Measurements from ENCODE around the gene CDKAL1.
A peak's percentile ranks its signal among the peaks of the same experiment; 100 is the strongest.

Gene CDKAL1

DNA sequence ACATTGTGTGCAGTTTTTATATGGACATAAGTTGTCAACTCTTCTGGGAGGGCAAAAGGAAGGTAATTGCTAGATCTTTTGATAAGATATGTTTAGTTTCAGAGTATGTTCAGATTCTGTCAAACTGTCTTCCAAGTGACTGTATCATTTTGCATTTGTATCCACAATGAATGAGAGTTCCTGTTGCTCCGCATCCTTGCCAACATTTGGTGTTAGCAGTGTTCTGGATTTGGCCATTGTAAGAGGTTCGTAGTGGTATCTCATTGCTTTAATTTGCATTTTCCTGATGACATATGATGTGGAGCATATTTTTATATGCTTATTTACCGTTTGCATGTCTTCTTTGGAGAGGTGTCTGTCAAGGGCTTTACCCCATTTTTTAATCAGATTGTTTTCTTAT, 150.2 kb downstream of the CDKAL1 start:
- no peak for DNase-seq

DNA sequence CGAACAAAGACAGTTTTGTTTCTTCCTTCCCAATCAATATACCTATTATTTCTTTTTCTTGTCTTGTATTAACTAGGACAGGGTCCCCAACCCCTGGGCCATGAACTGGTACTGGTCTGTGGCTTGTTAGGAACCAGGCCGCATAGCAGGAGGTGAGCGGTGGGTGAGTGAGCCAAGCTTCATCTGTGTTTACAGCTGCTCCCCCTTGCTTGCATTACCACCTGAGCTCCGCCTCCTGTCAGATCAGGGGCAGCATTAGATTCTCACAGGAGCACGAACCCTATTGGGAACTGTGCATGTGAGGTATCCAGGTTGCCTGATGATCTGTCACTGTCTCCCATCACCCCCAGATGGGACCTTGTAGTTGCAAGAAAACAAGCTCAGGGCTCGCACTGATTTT, 151.9 kb downstream of the CDKAL1 start:
- DNase-seq, result peak; percentile 93

DNA sequence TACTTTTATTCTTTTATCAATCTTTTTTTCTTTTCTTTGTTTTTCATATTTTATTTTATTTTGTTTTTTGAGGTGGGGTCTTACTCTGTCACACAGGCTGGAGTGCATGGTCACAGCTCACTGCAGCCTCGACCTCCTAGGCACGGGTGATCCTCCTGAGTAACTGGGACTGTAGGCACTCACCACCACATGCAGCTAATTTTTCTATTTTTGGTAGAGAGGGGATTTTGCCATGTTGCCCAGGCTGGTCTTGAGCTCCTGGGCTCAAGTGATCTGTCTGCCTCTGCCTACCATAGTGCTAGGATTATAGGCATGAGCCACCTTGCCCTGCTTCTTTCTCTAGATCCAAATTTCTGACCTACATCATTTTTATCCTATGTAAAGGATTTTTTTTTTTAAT, 153.2 kb downstream of the CDKAL1 start:
- DNase-seq, result no peak

DNA sequence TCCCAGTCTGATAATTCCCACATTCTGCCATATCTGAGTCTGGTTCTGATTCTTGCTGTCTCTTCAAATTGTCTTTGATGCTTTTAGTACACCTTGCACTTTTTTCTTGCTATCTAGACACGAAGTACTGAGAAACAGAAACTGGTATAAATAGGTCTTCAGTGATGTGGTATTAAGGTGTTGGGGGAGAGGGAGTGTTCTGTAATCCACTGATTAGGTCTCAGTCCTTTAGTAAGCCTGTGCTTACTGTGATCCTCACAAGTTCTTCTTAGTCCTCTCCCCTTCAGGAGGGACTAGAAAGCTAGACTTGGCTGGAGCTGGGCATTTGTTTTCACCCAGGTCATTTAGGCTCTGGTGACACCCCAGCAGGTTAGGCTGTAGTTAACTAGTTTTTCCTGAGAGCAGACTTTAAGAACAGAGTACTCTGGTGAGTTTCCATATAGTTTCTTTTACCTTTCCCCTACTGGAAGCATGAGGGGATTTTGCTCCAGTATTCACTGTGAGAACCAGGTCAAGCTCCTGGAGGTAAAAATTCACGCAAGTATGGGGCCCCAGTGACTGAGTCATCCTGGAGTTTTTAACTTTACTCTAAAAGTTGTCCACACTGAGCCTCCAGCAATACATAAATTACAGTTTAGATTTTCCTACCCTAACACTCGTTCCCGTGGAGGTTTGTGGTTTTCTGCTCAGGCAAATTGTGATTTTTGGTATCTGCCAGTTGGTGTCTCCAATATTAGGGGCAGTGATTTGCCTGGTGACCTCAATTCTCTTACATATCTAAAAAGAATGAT, 154.6 kb downstream of the CDKAL1 start:
- DNase-seq, result peak; percentile 46

DNA sequence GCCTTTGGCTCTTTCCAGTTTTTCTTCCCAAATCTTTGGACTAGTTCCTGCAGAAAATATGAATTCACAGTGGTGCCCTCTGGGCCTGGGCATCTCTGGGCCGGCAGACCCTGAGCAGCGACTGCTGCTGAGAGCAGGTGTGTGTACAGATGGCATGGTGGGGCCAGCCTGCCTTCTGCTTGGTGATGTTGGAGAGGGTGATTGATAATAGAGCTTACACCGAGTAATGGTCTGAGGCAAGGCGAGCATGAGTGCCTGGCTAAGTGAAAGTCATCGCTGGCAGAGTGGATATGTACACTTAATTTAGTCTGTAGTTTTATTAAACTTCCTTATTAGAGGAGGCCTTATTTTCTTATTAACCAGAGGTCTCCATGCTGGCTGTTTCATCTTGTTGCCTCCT, 156.9 kb downstream of the CDKAL1 start:
- DNase-seq, result peak; percentile 88

DNA sequence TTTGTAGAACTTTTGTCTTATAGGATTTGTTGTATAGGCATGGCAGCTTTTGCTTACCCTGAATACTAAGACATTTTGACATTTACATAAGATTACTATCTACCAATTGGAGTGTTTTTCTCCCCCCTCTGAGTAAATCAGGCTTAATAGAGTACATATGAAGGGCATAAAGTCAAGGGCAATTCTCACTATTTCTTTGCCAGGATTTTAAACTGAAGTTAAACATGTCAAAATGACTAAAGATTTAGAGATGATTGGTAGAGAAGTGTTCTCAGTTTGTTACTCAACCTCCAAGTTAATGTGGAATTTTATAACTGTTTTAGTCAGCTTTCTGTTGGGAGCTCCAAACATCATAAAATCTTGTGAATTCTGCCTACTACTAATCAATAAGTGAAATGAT, 157.8 kb downstream of the CDKAL1 start:
- no peak for DNase-seq

DNA sequence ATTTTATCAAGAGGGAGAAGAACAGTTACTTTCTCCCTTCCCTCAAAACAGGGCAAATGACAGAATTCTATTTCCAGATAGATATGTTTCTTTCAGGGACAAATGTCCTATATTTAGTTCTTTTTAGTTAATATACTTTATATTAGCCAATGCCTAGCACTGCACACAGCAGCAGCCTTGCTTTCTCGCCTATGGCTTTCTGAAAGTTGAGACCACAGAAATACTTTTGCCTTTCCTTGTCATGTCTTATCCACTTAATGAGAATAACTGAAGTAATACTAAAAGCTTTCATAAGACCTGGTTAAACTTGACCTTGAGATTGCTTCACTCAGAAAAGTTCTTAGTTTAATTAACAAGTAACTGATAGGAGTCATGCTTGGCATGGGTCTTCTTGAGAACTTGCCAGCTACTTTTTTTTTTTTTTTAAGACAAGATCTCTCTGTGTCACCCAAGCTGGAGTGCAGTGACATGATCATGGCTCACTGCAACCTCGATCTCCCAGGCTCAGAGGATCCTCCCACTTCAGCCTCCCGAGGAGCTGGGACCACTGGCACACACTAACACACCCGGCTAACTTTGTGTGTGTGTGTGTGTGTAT, 159.3 kb downstream of the CDKAL1 start:
- no peak for DNase-seq

DNA sequence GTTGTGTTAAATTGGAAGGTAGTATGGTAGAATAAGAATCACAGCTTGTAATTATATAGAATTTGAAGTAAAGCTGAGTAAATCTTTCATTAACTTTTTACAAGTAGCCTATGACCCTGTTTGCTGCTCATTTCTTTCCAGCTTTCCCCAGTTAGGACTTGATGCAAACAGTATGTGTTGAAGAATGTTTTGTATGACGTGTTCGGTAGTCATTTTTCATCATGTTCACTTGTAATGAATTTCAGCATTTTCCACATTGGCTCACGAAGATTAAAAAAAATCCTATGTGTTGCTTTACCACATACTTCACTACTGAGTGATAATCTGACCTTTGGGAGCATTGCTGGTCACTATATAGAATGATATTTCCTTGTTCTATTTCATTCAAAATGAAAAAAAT, 162.4 kb downstream of the CDKAL1 start:
- no peak for DNase-seq

DNA sequence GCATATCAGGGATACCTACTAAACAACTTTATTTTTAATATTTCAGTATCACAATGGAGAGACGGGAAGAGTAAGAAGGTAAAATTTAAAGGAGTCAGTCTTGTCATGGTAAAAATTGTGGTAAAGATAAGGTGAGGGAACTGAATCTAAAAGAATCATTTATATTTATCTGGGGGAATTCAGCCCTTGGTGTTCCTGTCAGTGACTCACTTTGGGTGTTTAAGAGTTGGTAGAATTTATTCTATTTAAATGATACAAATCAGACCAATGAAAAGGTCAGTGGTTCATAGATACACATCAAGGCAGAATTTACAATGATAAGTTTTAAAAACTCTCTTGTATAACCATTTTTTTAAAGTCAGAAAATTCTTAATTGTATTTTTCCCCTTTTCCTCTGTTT, 164.4 kb downstream of the CDKAL1 start:
- DNase-seq, result no peak

DNA sequence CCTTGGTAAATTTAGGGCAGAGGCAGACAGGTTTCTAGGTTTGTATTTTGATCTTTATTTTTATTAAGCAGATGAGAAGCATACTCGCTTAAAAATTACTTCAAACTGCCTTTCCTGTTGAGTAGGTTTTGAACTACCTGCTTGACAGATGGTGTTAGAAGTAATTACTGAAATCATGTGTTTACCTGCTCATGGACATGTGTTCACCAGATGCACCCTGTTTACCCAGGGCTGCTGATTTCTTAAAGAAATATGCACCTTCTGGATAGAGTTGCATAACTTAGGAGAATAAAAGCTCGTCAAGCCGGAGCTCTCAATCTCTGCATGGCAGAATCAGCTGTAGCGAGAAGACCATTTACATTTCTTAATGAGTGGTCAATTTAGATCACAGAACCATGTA, 165.1 kb downstream of the CDKAL1 start:
- DNase-seq, result peak; percentile 96

DNA sequence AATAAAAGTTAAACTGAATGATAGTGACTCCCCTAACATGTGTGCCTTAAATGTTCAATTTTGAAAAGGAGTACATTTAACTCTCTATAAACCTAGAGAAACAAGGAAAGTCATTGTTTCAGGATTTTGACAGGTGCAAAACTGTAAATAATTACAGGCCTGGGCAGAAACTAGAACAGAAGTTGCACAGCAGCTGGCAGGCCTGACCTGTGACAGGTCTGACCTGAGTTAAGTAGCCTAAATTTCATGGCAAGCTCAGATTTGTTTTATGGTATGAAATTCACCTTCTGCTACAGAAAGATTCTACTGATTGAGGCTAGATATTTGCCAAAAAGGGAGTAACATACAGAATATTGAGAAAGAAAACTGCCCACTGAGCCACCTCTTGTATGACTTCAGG, 166.1 kb downstream of the CDKAL1 start:
- DNase-seq, result peak; percentile 98

DNA sequence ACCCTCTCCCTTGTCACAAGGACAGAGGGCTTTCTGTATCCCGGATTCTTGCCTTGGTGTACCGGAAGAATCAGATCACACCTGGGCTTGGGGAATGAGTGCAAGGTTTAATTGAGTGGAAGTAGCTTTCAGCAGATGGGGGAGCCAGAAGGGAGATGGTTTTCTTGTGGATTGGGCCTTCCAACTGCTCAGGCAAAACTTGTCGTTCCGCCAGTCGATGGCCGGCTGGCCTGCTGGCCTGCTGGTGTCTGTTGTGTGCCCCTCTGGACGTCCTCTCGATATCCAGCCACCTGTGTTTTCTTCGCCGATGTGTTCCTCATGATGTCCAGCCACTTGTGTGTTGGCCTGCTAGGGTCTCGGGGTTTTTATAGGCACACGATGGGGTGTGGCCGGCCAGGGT, 168.1 kb downstream of the CDKAL1 start:
- peak; percentile 79 for DNase-seq

DNA sequence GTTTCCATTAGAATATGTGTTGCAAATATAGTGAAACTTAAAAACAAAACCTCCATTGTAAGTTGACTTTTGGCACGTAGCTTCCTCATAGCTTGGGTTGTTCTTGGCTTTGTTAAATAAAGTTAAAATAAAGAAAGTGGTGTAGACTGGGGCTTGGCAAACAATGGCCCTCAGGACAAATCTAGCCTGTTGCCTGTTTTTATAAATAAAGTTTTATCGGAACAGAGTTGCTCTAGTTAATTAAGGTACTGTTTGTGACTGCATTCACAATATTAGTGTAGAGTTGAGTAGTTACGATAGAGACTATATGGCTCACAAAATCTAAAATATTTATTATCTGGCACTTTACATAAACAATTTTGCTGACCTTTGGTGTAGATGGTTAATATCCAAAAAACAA, 168.8 kb downstream of the CDKAL1 start:
- DNase-seq, result no peak

DNA sequence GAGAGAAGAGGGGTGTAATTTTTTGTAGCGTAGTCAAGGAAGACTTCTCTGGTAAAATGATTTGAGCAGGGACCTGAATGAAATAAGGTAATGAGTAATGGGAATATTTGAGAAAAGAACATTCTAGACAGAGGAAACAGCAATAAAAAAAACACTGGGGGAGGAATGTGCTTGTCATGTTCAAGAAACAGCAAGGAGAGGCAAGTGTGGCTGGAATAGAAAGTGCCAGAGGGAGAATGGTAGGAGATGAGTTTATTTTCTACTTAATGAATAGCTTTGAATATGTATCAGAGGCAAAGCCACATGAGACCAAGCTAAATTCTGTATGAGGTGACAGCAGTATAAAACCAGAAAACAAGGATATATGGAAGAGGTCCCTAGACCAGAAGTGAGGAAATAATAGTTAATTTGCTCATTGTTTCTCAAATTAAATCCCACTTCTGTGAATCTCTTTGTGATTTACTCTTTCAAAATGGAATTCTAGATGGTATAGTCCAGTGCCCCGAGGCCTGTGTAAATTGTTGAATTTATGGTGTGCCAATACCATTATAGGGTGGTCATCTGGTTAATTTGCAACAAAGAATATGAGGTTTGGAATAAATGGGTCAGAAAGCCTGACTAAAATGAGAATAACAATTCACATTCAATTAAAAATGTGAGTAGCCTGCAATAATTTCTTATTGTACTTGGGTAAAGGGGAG, 170.2 kb downstream of the CDKAL1 start:
- no peak for DNase-seq

DNA sequence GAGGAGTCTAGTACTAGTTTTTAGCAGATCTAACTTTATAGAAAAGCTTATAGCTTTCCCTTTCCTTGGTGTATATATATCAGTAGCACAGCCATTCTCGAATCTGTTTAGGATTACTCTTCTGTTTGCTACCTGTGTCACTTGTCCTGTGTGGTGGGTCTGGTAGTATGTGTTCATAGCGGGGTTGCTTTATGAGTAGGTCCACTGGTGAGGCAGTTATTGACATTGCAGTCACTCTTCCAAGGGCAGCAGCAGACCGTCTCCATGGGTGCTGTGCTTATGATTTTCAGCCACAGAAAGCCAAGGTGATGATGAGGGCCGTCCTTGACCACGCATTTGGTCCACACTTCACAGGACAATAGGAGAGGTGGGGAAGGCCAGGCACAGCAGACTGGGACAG, 171.5 kb downstream of the CDKAL1 start:
- no peak for DNase-seq

DNA sequence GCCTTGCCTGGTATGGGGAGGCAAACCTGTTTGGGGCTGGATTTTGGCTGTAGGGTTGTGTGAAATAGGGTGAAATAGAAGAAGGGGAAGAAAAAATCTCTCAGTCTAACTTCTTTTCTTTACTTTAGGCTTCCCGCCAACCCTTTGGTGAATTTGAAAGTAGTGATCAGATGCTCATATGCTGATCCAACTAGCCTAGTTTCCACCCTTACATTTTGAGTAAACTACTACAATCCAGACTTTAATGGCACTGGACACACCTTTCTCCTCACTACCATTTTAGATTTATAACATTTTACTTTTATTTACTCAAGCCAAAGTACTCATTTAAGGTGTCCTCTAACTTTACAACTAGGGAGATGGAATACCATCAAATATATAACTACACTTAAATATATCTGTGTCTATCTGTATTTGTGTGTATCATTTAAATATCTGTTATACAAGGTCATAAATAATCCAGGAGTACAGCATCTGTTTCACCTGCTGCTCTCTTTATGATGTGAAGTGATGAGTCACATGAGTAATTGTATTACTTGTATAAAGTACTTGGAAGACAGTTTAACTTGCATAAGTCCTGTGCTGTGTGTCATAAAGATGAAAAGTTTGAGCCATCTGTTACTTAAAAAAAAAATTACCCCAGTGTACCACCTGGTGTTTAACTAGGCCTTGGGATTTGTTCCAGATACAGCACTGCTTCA, 172.1 kb downstream of the CDKAL1 start:
- peak; percentile 97 for DNase-seq

DNA sequence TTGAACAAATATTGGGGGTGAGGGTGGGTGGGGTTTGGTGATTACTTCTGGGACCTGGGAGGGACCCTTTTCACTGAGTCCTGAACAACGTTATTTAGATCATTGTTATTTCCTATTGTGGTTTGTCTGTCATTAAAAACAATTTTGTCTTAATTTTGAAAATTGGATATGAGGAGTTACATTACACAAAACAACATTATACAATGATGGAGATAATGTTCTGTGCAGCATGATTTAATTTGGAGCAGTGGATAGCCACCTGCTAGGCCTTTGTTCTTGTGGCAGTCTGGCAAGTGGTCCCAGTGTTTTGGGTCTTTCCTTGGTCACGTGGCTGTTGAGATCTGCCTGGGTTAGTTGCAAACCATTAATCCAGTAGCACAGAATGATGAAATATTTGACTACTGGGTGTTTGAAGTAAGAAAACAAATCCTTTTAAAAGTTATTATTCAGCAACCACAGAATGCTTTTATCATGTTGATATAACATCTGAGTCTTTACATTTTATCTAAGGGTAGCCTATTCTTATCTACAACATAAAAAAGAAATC, 172.8 kb downstream of the CDKAL1 start:
- peak; percentile 91 for DNase-seq

DNA sequence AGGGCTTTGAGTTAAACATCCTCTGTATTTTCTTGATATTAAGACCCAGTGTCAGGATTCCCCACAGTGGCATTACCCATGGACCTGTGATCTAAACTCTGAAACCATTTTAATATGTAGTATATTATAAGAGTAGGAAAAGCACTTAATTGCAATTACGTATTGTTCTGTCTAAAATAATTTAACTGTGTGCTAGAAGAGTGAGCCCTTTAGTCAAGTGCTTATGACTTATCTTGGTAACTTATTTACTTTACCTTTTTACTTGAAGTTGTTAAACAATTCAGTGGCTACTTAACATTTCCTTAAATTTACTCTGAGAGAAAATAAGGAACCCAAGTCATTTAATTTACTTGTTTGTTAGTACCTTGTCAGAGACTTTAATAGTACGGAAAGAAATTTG, 173.6 kb downstream of the CDKAL1 start:
- DNase-seq, result no peak

DNA sequence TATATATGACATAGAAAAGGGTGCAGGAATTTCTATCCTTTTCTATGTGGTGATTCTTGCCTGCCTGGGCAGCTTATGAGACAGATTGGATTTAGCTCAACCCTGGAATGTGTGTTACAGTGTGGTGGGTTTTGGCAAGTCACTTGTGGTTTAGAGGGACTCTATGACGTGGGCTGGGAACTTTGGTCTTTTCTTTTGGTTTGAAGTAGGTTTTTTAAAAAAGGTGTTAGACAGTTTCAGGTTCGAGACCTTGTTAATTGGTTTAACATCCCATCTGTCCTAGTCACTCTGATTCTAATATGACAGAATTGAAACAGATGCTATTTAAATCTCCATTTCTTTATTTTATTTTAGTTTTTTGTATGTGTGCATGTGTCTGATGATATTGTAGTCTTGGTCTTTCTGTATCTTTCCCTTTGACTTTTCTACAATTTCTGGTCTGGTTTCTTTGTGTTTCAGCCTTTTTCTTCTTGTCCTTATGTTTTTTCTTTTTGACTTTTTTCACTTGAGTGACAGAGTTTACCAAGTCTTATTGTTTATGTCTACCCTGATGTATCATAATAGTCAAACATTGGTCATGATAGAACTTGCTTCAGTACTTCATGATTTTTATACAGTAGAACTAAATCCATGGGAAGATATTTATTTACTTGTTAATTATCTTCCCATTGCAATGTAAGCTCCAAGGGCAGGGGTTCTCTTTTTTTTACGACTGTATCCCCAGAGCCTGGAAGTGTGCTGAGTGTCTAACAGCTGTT, 174.3 kb downstream of the CDKAL1 start:
- DNase-seq, result peak; percentile 53

DNA sequence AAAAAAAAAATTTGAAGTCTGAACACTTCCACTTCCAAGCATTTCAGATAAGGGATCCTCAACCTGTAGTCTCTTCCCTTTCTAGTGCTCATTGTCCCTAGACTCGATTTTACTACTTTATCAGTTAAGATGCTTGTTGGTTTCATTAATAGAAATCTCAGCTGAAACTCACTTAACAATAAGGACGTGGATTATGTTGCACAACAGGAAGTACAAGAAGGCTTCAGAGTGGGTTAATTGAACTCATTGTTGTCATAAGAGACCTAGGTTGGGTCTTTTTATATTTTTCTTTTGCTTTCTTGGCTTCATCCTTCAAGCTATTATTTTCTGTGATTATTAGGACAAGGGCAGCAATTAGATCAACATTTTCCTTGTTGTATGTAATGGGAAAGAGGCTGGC, 175.2 kb downstream of the CDKAL1 start:
- no peak for DNase-seq

DNA sequence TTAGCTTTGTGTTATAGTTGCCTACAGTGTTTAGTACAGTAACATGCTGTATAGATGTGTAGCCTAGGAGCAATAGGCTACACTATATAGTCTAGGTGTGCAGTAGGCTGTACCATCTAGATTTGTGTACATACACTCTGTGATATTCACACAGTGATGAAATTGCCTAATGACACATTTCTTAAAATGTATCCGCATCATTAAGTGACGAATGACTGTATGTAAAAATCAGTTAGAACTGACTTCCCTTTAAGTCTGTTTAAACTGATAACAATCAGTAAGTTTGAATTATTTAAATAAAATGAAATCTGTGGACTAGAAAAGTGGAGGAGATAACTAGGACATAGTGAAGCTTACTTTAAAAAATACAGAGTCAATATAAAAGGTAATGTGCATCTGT, 176.1 kb downstream of the CDKAL1 start:
- no peak for DNase-seq

DNA sequence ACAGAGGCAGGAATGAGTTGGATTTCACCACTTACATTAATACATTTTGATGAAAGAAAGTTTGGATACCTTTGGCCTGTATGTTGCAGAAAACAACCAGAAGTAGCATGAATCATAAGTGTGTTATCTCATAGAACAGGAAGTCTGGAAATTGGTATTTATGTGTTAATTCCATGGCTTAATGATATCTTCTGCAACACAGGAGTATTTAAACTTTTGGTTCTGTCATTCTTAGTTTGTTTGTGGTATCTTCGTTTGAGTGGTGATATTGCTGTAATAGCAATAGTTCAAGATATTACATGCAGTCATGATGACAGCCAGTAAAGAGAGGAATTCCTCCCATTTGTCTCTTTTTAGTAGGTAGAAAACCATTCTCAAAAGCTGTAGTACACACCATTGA, 177.3 kb downstream of the CDKAL1 start:
- no peak for DNase-seq

DNA sequence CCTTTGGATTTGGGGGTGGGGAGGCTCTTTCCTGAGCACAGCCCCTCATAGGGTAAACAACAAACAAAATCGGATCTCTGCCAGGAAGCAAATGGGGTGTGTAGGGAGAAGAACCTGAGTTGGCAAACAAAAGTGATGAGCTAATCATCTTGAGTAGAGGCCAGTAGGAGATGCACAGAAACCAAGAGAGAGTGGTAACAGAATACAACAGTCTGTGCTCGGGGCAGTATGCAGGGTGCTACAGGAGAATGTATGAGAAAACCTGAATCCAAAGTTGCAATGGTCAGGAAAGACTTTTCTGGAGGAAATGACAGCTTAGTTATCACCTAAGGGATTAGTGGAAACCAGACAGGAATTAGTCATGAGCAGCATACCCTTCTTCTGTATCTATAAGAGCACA, 177.8 kb downstream of the CDKAL1 start:
- DNase-seq, result no peak

Measured in DMS 273 treated with DMSO at 0.1 percent for 48 hours (cell line).